Measurements from ENCODE around the gene THOC5. TPM values are rescaled to one million over a fixed set of nuclear protein-coding genes. Genes with fewer than 3 reads are reported as not detected.

Gene THOC5
- total and polyA plus RNA-seq, 4 experiments from 2014 or later: 24.6 to 57.7 (median 42.5) TPM

DNA sequence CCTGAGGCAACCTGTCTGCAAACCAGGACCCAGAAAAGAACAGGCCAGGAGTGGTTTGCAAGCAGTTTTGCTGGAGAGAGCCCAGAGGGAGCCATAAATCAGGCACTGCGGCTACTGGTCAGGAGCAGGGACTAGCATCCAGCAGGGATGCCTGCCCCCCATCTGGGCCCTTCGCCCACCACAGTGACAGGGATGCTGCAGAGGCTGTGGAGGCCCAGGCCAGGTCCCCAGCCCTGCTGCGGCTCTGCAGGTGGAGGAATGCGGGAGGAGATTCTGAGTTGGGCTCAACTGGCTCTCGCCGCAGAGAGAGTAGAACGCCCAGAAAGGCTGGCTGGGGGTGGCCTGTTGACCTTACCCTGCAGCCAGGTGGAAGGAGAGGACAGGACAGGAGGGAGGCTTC lies 89.9 kb downstream of the THOC5 start:
- Mint-ChIP-seq H3K27me3 (no peaks in the 10 kb centered on the region), H3K36me3 (no peaks in the 10 kb centered on the region), H3K9me3 (no peaks in the 10 kb centered on the region), H3K4me3 (peak overlapping the region in 1 of 8 donors; percentile 6), H3K27ac (no peak overlapping the region), H3K4me1 (no peaks in the 10 kb centered on the region)
- DNase-seq: no peak
- Histone ChIP-seq H3K36me3 (ENCODE audit: insufficient read depth, low read length) (no peaks in the 10 kb centered on the region), H3K27me3 (ENCODE audit: insufficient read depth, low read length) (no peaks in the 10 kb centered on the region), H3K9me3 (ENCODE audit: control insufficient read depth in 1 of 2, low read length in 2 of 2) (no peaks in the 10 kb centered on the region), H3K4me3 (ENCODE audit: low read length in 2 of 2) (no peak overlapping the region), H3K4me1 (ENCODE audit: insufficient read depth, low read length) (no peaks in the 10 kb centered on the region), H3K27ac (ENCODE audit: low read depth, low read length) (no peak overlapping the region)
- intact Hi-C loops (cut with micrococcal nuclease): no loop called here
- POLR2A ChIA-PET (ENCODE audit: partially characterized antibody): no interaction called here
- CTCF ChIA-PET (ENCODE audit: partially characterized antibody): no interaction called here

DNA sequence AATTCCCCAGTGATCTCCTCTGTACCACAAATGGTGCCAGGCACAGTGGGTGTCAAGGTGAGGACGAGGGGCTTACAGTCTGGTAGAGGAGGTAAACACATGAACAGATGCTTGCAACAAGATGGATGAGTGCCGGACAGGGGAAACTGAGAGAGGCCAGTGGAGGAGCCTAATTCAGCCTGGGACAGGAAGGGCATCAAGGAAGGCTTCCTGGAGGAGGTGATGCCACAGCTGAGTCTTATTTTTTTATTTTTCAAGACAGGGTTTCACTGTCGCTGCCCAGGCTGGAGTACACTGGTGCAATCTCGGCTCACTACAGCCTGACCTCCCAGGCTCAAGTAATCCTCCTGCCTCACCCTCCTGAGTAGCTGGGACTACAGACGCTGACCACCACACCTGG lies 92.3 kb downstream of the THOC5 start:
- H3K4me3 Mint-ChIP-seq: no peak overlapping the region
- ChIA-PET POLR2A (ENCODE audit: partially characterized antibody) (no interaction called here), CTCF (ENCODE audit: partially characterized antibody) (no interaction called here)
- no peaks in the 10 kb centered on the region for H3K27me3 ChIP-seq (ENCODE audit: insufficient read depth, low read length)
- no peaks in the 10 kb centered on the region for H3K36me3 Mint-ChIP-seq
- no peaks in the 10 kb centered on the region for H3K27me3 Mint-ChIP-seq
- intact Hi-C loops (cut with micrococcal nuclease): no loop called here
- no peaks in the 10 kb centered on the region for H3K4me1 Mint-ChIP-seq
- H3K27ac ChIP-seq (ENCODE audit: low read depth, low read length): no peak overlapping the region
- H3K4me1 ChIP-seq (ENCODE audit: insufficient read depth, low read length): no peaks in the 10 kb centered on the region
- H3K27ac Mint-ChIP-seq: no peak overlapping the region
- no peaks in the 10 kb centered on the region for H3K9me3 Mint-ChIP-seq
- DNase-seq: no peak
- H3K4me3 ChIP-seq (ENCODE audit: low read length in 2 of 2): no peak overlapping the region
- H3K9me3 ChIP-seq (ENCODE audit: control insufficient read depth in 1 of 2, low read length in 2 of 2): no peaks in the 10 kb centered on the region
- no peaks in the 10 kb centered on the region for H3K36me3 ChIP-seq (ENCODE audit: insufficient read depth, low read length)

DNA sequence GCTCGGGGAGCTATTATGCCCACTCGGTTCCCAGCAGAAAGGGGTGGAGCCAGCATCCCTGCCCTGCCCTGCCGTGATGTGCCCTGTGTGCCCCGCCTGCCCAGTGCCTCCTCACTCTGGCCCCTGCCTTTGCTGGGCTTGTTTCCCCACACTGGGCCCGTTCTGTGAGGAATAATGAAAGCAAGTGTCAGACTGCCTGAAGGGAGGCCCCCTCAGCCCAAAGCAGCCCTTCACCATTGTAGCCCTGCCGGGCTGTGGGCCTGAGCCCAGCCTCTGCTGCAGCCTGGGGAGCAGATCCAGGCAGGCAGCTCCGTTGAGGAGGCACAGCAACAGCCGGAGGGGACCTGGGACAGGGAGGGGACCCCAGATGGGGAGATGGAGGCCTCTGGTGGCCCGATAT lies 93.8 kb downstream of the THOC5 start:
- no peak overlapping the region for H3K4me3 ChIP-seq (ENCODE audit: low read length in 2 of 2)
- Mint-ChIP-seq H3K4me1 (no peaks in the 10 kb centered on the region), H3K9me3 (no peaks in the 10 kb centered on the region), H3K27me3 (no peaks in the 10 kb centered on the region), H3K4me3 (no peak overlapping the region), H3K36me3 (no peaks in the 10 kb centered on the region), H3K27ac (no peak overlapping the region)
- CTCF ChIA-PET (ENCODE audit: partially characterized antibody): no interaction called here
- no peaks in the 10 kb centered on the region for H3K36me3 ChIP-seq (ENCODE audit: insufficient read depth, low read length)
- H3K27ac ChIP-seq (ENCODE audit: low read depth, low read length): no peak overlapping the region
- POLR2A ChIA-PET (ENCODE audit: partially characterized antibody): no interaction called here
- intact Hi-C loops (cut with micrococcal nuclease): no loop called here
- H3K27me3 ChIP-seq (ENCODE audit: insufficient read depth, low read length): no peaks in the 10 kb centered on the region
- H3K4me1 ChIP-seq (ENCODE audit: insufficient read depth, low read length): no peaks in the 10 kb centered on the region
- H3K9me3 ChIP-seq (ENCODE audit: control insufficient read depth in 1 of 2, low read length in 2 of 2): no peaks in the 10 kb centered on the region
- no peak for DNase-seq

GRCh38 chr22:29458551-29458950 lies 95.0 kb downstream of the THOC5 start:
- H3K4me1 Mint-ChIP-seq: no peaks in the 10 kb centered on the region
- intact Hi-C loops (cut with micrococcal nuclease): no loop called here
- H3K27me3 ChIP-seq (ENCODE audit: insufficient read depth, low read length): no peaks in the 10 kb centered on the region
- H3K36me3 ChIP-seq (ENCODE audit: insufficient read depth, low read length): no peaks in the 10 kb centered on the region
- DNase-seq: no peak
- H3K27ac Mint-ChIP-seq: no peak overlapping the region
- H3K9me3 Mint-ChIP-seq: no peaks in the 10 kb centered on the region
- ChIA-PET CTCF (ENCODE audit: partially characterized antibody) (no interaction called here), POLR2A (ENCODE audit: partially characterized antibody) (no interaction called here)
- H3K27ac ChIP-seq (ENCODE audit: low read depth, low read length): no peak overlapping the region
- H3K9me3 ChIP-seq (ENCODE audit: control insufficient read depth in 1 of 2, low read length in 2 of 2): no peaks in the 10 kb centered on the region
- H3K4me3 Mint-ChIP-seq: no peak overlapping the region
- H3K27me3 Mint-ChIP-seq: no peaks in the 10 kb centered on the region
- no peaks in the 10 kb centered on the region for H3K36me3 Mint-ChIP-seq
- H3K4me1 ChIP-seq (ENCODE audit: insufficient read depth, low read length): no peaks in the 10 kb centered on the region
- no peak overlapping the region for H3K4me3 ChIP-seq (ENCODE audit: low read length in 2 of 2)

- no peaks in the 10 kb centered on the region for H3K36me3 Mint-ChIP-seq
- no peak for DNase-seq
- POLR2A ChIA-PET (ENCODE audit: partially characterized antibody): no interaction called here
- H3K9me3 Mint-ChIP-seq: no peaks in the 10 kb centered on the region
- no peak overlapping the region for H3K4me3 Mint-ChIP-seq
- Histone ChIP-seq H3K9me3 (ENCODE audit: control insufficient read depth in 1 of 2, low read length in 2 of 2) (no peaks in the 10 kb centered on the region), H3K36me3 (ENCODE audit: insufficient read depth, low read length) (no peaks in the 10 kb centered on the region), H3K27me3 (ENCODE audit: insufficient read depth, low read length) (no peaks in the 10 kb centered on the region), H3K27ac (ENCODE audit: low read depth, low read length) (no peak overlapping the region), H3K4me3 (ENCODE audit: low read length in 2 of 2) (no peak overlapping the region), H3K4me1 (ENCODE audit: insufficient read depth, low read length) (no peaks in the 10 kb centered on the region)
- no peaks in the 10 kb centered on the region for H3K4me1 Mint-ChIP-seq
- intact Hi-C loops (cut with micrococcal nuclease): no loop called here
- H3K27ac Mint-ChIP-seq: no peak overlapping the region
- no peaks in the 10 kb centered on the region for H3K27me3 Mint-ChIP-seq
- CTCF ChIA-PET (ENCODE audit: partially characterized antibody): interaction anchor here (1.0 kb wide), 1 partner anchor 13 kb away, joined by 3 read pairs; no protein-coding TSS in a partner anchor
Observed at GRCh38 chr22:29457730-29458129, 95.8 kb downstream of the THOC5 start.

- Histone ChIP-seq H3K9me3 (ENCODE audit: control insufficient read depth in 1 of 2, low read length in 2 of 2) (no peaks in the 10 kb centered on the region), H3K27me3 (ENCODE audit: insufficient read depth, low read length) (no peaks in the 10 kb centered on the region), H3K4me3 (ENCODE audit: low read length in 2 of 2) (no peak overlapping the region), H3K27ac (ENCODE audit: low read depth, low read length) (no peak overlapping the region), H3K4me1 (ENCODE audit: insufficient read depth, low read length) (no peaks in the 10 kb centered on the region), H3K36me3 (ENCODE audit: insufficient read depth, low read length) (no peaks in the 10 kb centered on the region)
- no peak overlapping the region for H3K27ac Mint-ChIP-seq
- H3K9me3 Mint-ChIP-seq: peaks cover 0 to 1% (median 0%) of the 10 kb centered on the region in 8 donors
- intact Hi-C loops (cut with micrococcal nuclease): no loop called here
- no peaks in the 10 kb centered on the region for H3K27me3 Mint-ChIP-seq
- DNase-seq: no peak
- no peaks in the 10 kb centered on the region for H3K4me1 Mint-ChIP-seq
- H3K36me3 Mint-ChIP-seq: no peaks in the 10 kb centered on the region
- no peak overlapping the region for H3K4me3 Mint-ChIP-seq
- CTCF ChIA-PET (ENCODE audit: partially characterized antibody): no interaction called here
- POLR2A ChIA-PET (ENCODE audit: partially characterized antibody): no interaction called here
Observed at GRCh38 chr22:29456211-29456671, 97.3 kb downstream of the THOC5 start.

Other genes with a start within 250 kb of the THOC5 start
- gene GAS2L1, start 247.1 kb downstream of the THOC5 start, total RNA-seq: 1 to 10 TPM in 1 of 2 experiments, under 1 TPM in 1; 0.47 to 1.2 TPM
- under 1 TPM; 0.81 to 0.88 TPM for gene GAS2L1, start 247.1 kb downstream of the THOC5 start, polyA plus RNA-seq
- gene RASL10A, start 238.1 kb downstream of the THOC5 start, total RNA-seq: under 1 TPM; 0.36 to 0.79 TPM
- gene RASL10A, start 238.1 kb downstream of the THOC5 start, polyA plus RNA-seq: not detected
- gene AP1B1, start 165.2 kb downstream of the THOC5 start, total RNA-seq: 10 to 100 TPM; 41.3 to 42.7 TPM
- 10 to 100 TPM in 1 of 2 donors, 1 to 10 TPM in 1; 9.1 to 20.2 TPM for gene AP1B1, start 165.2 kb downstream of the THOC5 start, polyA plus RNA-seq
- not detected for gene RFPL1, start 115.2 kb downstream of the THOC5 start, total RNA-seq
- gene RFPL1, start 115.2 kb downstream of the THOC5 start, polyA plus RNA-seq: not detected
- gene NEFH, start 73.5 kb downstream of the THOC5 start, total RNA-seq: under 1 TPM; 0.47 to 0.61 TPM
- 1 to 10 TPM in 1 of 2 donors, not detected in 1; 1.1 TPM for gene NEFH, start 73.5 kb downstream of the THOC5 start, polyA plus RNA-seq
- 10 to 100 TPM; 31.7 to 36.3 TPM for gene NIPSNAP1, start 27.4 kb upstream of the THOC5 start, total RNA-seq
- 10 to 100 TPM; 48.4 to 56.3 TPM for gene NIPSNAP1, start 27.4 kb upstream of the THOC5 start, polyA plus RNA-seq
- 10 to 100 TPM; 28.3 to 31.4 TPM for gene NF2, start 49.9 kb upstream of the THOC5 start, total RNA-seq
- 10 to 100 TPM; 11.7 to 20.0 TPM for gene NF2, start 49.9 kb upstream of the THOC5 start, polyA plus RNA-seq
- not detected for gene CABP7, start 166.2 kb upstream of the THOC5 start, total RNA-seq
- gene CABP7, start 166.2 kb upstream of the THOC5 start, polyA plus RNA-seq: under 1 TPM; 0.08 to 0.13 TPM
- 10 to 100 TPM; 16.3 to 20.4 TPM for gene ZMAT5, start 213.2 kb upstream of the THOC5 start, total RNA-seq
- gene ZMAT5, start 213.2 kb upstream of the THOC5 start, polyA plus RNA-seq: 10 to 100 TPM; 42.2 to 67.7 TPM
- gene UQCR10, start 213.6 kb upstream of the THOC5 start, total RNA-seq: 10 to 100 TPM; 47.6 to 53.2 TPM
- gene UQCR10, start 213.6 kb upstream of the THOC5 start, polyA plus RNA-seq: 100 to 1,000 TPM; 271 to 332 TPM

Data from CD4-positive, alpha-beta memory T cell (primary cell).